ENCODE measurements around the gene FRAT1. TPM values are rescaled to one million over a fixed set of nuclear protein-coding genes. Genes with fewer than 3 reads are reported as not detected.
A peak's percentile ranks its signal among the peaks of the same experiment; 100 is the strongest.

FRAT1 gene
- total RNA-seq, 1 experiment from 2014 or later, result 1.7 TPM

GRCh38 chr10:97334370-97335175, 15.5 kb downstream of the FRAT1 start, which contains the start of gene FRAT2 (continued):
- TF ChIP-seq ZBTB33 (IDR thresholded peaks at IDR 0.05; ENCODE audit: extremely low read depth, insufficient replicate concordance, low read length) (no peak), ZNF274 (IDR thresholded peaks at IDR 0.05; ENCODE audit: low read depth, low read length) (no peak), FOSL1 (IDR thresholded peaks at IDR 0.05; ENCODE audit: low read depth) (no peak)

GRCh38 chr10:97335188-97335619, 16.1 kb downstream of the FRAT1 start:
- no peaks in the 10 kb centered on the region for H3K27me3 ChIP-seq (ENCODE audit: insufficient read depth, low read length)
- ATAC-seq (no peak; the same call in 1 of the 2 replicates), DNase-seq (ENCODE audit: low read depth, low spot score) (no peak)
- no peaks in the 10 kb centered on the region for H3K79me2 ChIP-seq (ENCODE audit: insufficient read depth, low read length)
- H3K36me3 ChIP-seq (ENCODE audit: control insufficient read depth in 1 of 2, insufficient read depth in 2 of 2, low read length in 2 of 2), result no peaks in the 10 kb centered on the region
- H4K20me1 ChIP-seq (ENCODE audit: insufficient read depth), result no peaks in the 10 kb centered on the region
- H3K4me2 ChIP-seq (ENCODE audit: low read length), result peak overlapping the region; percentile 87
- POLR2A ChIA-PET, result no interaction called here
- RAD21 ChIA-PET (ENCODE audit: low non-redundant PET in 1 of 2, low total read pairs in 2 of 2, uncharacterized antibody in 2 of 2, unreplicated experiment in 2 of 2), result no interaction called here
- intact Hi-C loops (cut with micrococcal nuclease), result no loop called here
- peak overlapping the region; percentile 74 for H3K9ac ChIP-seq (ENCODE audit: low read length)
- H3K4me1 ChIP-seq (ENCODE audit: control insufficient read depth in 1 of 2, insufficient read depth in 2 of 2, low read length in 2 of 2), result peaks cover 23 to 33% of the 10 kb centered on the region in 2 experiments
- H2AFZ ChIP-seq (ENCODE audit: low read depth, low read length, poor library complexity, severe bottlenecking), result no peak overlapping the region
- no peak overlapping the region for H3K27ac ChIP-seq (ENCODE audit: low read depth, low read length)
- H3K9me3 ChIP-seq (ENCODE audit: control insufficient read depth in 1 of 2, insufficient read depth in 1 of 2, low read depth in 1 of 2, low read length in 2 of 2), result no peaks in the 10 kb centered on the region
- TSS peak; percentile 43 for BruUV-seq (replicated peaks)
- CTCF ChIA-PET, result no interaction called here
- TF ChIP-seq ATF3 (IDR thresholded peaks at IDR 0.05) (no peak), ELF1 (IDR thresholded peaks at IDR 0.05; ENCODE audit: borderline replicate concordance, low read depth) (no peak), EGR1 (IDR thresholded peaks at IDR 0.05; ENCODE audit: low read depth) (no peak), ZFX (IDR thresholded peaks at IDR 0.05) (no peak), JUND (IDR thresholded peaks at IDR 0.05) (no peak), EZH2phosphoT487 (IDR thresholded peaks at IDR 0.05; ENCODE audit: borderline replicate concordance) (no peak), TCF7L2 (IDR thresholded peaks at IDR 0.05; ENCODE audit: borderline replicate concordance, extremely low read depth, insufficient read depth, insufficient read length) (no peak)
- H3K4me3 ChIP-seq (replicated peaks in 1 of 2; ENCODE audit: low read depth in 1 of 2, low read length in 2 of 2), result peak overlapping the region; percentile 29 to 69
- H3K9me2 ChIP-seq (ENCODE audit: insufficient read depth), result no peaks in the 10 kb centered on the region

Measured in HCT116 (cell line).